SU-DHL-6 (cell line): Measurements from ENCODE around the gene GHR.

ENCODE experiments used
- CTCF ChIP-seq: fragments of 200-600 bp; sonication (generic); IDR thresholded peaks from one replicate; pipeline ENCODE4 v1.5.1; 2017; ENCODE audit warnings: antibody characterized with exemption, mild to moderate bottlenecking, low read length, moderate library complexity; ENCODE audit not compliant: insufficient read depth, poor library complexity, severe bottlenecking
- EZH2phosphoT487 ChIP-seq: fragments of 200-600 bp; sonication (generic), shearing (Covaris generic); conservative IDR thresholded peaks from 2 replicates; pipeline ENCODE4 v1.6.1; 2018; ENCODE audit warnings: mild to moderate bottlenecking, antibody characterized with exemption, low read length, moderate library complexity, mixed read lengths

GRCh38 chr5:42620579-42621216 lies 197.5 kb downstream of the GHR start:
- TF ChIP-seq CTCF (no peak), EZH2phosphoT487 (no peak)
